ENCODE results near the gene FSIP2.

Gene FSIP2, protein sequence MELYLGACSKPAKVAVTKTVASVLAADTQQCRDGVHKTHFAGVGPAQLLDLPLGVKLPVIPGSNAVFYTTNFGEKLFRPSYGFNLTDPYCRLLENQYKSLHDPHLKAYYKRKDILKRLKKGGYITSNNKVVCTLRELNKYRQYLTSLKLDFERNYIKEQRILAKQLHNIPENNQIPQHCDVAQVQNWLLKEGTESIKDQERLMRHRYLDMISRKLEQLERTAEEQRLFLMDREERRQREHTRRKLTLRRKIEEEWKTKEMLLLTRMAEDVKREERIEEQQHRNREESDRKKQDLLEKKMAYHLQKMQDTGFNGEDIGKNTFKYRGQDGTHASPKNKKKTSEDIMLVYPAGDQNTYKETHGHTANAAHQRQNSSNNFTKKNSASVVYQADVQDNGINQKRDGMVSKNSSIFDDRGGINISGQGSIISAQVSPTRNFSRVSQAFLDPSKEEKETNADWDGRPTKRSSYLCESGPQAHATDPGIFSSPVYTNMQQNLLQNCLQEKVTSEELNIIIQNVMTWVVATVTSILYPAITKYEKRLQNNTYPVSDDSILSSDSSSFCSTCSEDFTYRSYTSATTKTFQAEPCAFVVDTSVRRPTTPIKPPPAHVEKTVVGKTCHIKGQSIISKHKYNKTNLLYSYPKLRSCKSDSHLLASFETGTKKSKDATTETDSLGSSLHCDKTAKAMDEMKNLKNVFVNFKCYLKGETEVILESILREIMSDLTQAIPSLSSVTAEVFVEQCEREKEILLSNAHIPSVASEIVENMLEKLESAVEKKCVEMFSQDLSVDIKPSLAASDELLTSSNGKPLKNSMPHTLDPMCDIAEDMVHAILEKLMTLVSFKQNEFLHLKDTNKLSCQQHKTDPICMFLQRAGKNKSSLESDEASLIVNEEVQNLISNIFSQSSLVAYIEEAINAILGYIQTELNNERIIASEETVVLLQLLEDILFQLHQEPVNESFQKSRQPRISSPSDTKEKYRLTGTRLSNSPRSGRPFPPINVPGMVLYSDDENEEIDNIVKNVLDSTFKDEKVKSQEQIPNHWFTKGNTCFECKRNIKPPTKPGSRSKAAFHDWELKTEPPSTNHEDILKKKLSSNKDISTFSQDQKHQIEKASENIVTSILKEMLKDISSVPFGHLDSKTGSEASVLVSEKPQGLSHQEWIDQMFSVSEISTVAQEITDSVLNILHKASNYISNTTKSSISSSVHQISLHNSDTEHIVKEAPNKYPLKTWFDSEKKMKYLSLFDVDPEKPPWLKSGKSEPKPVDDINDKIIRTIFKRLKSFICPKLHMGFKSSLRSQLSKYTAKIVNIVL (N-terminal part only)

GRCh38 chr2:185738679-185739472 is at the start of gene FSIP2:
FSIP2 (plus strand) TSS chr2:185738804; CDS start chr2:185738895, 91 bp downstream.
- no peak for DNase-seq (ENCODE audit: low read depth, low spot score)

DNA sequence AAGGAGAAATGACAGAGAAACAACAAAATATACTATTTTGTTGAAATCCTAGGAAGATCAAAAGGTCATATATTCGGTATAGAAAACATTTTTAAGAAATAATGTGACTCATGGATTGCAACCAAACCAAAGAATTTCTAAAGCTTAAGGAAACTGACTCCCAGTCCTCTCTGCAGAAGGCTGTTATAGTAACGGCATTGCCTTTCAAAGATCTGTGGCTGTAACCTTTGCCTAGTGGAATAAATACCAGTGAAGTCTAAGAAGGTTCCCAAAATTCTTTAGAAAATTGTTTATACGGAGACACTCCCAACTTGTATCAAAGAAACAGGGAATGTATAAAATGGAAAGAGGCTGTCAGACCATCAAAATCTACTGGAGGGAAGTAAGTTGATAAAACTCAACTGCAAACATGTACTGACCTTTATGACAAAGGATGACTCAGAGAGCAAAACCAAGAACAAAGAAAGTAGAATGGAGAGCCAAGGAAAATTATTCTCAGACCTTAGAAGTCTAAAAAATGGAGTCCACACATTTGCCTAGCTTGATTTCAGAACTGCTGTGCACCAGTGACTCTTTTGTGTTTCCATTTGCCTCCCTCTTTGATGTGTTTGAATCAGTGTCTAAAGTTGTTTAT is 48.6 kb upstream of the FSIP2 start:
- DNase-seq (ENCODE audit: low read depth, low spot score), result no peak

DNA sequence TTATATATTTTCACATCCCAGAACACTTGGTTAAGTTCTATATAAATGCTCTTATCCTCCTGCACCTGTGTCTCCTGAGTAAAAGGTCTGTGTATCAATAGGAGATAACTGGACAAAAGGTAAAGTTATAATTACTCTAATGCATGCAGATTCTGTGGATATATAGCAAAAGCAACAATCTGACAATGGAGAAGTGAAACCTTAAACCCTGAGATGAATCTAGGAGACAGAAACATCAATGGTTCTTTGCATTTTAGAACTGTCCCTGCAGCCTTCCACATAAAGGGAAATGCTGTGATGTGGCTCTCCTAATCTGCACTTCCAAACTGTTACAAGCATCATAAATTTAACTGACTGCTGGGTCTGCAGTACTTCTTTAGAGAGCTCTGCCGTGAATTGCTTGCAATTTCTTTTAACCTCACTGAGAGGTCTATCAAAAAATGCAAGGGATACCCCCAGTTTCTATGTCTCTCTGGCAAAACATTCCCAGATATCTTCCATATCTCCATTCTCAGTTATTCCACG is 42.8 kb upstream of the FSIP2 start:
- no peak for DNase-seq (ENCODE audit: low read depth, low spot score)

GRCh38 chr2:185700883-185701282 is 37.7 kb upstream of the FSIP2 start:
- DNase-seq (ENCODE audit: low read depth, low spot score), result no peak

DNA sequence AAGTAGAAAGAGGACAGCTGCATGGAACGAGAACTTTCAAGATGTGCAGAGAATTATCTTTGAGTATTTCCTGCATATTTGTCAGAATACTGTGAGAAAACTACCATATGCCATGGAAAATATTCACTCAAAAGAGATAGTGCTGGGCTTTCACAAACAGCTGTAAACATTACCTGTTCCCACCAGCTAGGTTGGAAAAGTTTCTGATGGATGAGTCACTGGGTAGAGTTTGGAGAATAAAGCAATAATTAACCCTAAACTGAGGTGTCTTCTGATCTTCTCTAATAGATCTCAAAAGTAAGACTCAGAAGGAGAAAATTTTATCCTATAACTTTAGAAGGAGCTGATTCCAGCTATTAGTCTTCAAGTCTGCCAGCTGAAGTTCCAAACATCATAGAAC is 3.9 kb upstream of the FSIP2 start:
- DNase-seq (ENCODE audit: low read depth, low spot score), result no peak

DNA sequence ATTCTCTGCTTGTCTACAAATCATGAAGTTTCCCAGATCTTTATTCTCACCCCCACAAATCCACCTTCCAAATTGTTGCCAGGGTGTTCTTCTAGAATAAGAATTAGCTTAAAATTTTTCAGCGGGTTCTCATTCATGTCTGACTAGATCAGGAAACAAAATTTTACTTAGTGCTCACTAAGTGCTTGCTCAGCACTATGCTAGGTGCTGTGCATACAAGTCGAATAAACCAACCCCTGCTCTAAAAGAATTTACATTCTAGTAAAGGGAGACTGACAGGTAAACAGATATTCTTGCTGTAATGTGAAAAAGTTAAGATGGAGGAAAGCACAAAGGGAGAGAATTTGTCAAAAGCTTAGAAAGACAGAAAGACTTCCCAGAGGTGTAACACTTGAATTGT is 2.4 kb upstream of the FSIP2 start:
- no peak for DNase-seq (ENCODE audit: low read depth, low spot score)

GRCh38 chr2:185745864-185746859 is 7.6 kb downstream of the FSIP2 start:
- DNase-seq (ENCODE audit: low read depth, low spot score), result no peak

GRCh38 chr2:185757356-185757755 is 18.8 kb downstream of the FSIP2 start:
- no peak for DNase-seq (ENCODE audit: low read depth, low spot score)

DNA sequence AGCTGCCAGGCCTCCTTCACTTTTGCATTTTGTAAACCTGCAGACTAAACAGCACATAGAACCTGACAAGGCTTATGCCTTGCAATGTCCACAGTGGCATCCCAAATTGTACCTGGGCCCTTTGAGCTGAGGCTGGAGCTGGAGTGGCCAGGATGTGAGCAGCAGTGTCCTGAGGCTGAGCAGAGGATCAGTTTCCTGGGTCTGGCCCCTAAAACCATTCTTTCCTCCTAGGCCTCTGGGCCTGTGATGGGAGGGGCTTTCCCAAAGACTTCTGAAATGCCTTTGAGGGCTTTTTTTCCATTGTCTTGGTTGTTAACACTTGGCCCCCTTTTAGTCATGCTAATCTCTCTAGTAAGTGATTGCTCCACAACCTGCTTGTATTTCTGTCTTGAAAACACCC is 32.8 kb downstream of the FSIP2 start:
- no peak for DNase-seq (ENCODE audit: low read depth, low spot score)

GRCh38 chr2:185780890-185781289 is 42.3 kb downstream of the FSIP2 start:
- no peak for DNase-seq (ENCODE audit: low read depth, low spot score)

DNA sequence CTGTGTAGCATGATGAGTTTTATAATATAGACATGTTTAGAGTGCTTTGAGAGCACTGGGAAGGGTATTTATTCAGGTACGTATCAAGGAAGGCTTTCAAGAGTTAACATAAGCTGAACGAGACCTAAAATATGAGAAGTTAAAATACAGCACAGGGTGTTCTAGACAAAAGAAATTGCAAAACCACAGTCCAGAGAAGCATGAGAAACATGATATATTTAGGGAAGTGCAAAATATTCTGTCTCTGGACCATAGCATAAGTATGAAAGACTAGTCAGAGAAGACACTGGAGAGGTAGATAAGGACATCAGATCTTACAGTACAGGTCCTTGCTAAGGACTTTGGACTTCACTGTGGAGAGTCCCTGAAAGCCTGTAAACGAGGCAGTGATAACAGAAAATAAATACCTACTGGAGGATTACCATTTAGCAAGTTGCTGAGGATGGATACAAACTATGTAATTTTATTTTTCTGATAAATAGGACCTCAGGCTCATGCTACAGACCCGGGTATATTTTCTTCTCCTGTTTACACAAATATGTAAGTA is 43.7 kb downstream of the FSIP2 start:
- DNase-seq (ENCODE audit: low read depth, low spot score), result no peak

DNA sequence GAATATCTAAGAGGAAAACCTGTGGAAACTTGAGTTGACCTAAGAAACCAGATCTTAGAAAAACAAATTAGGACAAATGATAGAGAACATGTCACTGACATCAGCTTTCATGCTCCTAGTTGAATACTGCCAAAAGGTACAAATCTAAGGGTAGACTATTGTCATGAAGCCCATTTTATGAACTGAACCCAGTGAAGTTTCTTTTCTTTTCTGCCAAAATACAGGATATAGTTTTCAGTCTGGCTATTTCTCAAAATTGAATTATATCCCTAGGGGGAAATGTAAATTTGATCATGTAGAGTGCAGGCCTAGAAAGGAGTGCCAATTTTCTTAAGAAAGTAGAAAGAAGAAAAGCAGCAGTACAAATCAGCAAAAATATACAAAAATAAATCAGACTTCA is 46.6 kb downstream of the FSIP2 start:
- no peak for DNase-seq (ENCODE audit: low read depth, low spot score)

DNA sequence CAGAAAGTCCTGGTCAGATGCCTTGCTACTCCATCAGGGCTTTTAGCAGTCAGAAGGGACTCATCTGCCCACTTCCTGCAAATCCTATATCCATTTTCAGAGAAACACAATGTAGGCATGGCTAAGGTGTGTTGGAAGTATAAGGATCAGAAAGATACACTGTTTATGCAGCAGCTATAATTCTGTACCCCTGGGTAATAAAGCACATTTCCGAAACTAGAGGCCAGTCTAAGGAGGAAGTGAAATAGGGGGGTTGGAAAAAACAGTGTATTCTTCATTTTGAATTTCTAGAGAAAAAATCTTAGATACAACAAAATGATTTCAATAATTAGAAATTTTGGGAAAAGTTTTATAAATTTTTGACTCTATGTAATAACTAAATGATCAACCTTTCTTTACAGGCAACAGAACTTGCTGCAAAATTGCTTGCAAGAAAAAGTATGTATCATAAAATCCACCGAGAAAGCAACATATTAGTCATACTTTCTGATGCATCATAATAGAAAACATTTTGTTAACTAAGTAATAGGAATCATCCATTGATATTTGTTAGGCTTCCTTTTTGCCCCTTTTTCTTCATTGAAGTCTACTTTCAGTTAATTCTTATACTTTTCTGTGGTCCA is 47.4 kb downstream of the FSIP2 start:
- no peak for DNase-seq (ENCODE audit: low read depth, low spot score)

DNA sequence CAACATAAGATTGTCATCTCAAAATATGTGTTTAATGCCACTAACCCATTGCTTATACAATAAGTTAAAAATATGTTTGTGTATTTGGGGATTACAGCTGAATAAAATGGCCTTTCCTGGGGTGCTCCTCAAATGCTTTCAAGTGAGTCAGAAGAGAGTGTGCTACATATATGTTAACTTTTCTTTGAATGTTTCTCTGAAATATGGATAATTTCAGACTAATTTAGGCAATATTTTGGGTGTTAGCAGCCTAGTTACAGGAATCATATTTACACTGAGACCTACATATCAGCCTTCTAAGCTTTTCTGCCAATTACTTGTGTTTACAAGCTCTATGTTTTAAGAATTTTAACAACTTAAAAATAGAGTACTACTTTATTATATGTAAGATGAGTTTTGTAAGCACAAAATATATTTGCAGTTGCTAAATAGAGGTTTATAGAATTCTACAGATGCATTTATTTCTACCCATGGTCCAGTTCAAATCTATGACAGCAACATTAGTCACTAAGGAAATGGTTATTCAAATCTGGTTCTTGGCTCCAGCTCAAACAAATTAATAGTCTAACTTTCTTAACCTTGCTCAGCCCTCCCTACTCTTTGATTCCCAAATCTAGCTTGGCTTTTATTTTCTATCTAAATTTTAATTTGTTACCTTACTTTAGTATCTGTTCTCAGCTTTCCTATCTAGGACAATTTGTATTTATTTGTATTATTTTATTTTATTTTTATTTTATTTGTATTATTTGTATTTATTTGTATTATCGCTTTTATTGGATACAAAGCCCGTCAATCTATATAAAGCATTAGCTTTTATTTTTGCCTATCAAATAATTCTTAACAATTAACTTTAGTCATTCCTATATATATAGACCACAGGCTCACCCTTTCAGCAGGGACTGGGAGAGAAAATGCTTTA is 48.9 kb downstream of the FSIP2 start:
- no peak for DNase-seq (ENCODE audit: low read depth, low spot score)

GRCh38 chr2:185790361-185790760 is 51.8 kb downstream of the FSIP2 start:
- DNase-seq (ENCODE audit: low read depth, low spot score), result no peak

DNA sequence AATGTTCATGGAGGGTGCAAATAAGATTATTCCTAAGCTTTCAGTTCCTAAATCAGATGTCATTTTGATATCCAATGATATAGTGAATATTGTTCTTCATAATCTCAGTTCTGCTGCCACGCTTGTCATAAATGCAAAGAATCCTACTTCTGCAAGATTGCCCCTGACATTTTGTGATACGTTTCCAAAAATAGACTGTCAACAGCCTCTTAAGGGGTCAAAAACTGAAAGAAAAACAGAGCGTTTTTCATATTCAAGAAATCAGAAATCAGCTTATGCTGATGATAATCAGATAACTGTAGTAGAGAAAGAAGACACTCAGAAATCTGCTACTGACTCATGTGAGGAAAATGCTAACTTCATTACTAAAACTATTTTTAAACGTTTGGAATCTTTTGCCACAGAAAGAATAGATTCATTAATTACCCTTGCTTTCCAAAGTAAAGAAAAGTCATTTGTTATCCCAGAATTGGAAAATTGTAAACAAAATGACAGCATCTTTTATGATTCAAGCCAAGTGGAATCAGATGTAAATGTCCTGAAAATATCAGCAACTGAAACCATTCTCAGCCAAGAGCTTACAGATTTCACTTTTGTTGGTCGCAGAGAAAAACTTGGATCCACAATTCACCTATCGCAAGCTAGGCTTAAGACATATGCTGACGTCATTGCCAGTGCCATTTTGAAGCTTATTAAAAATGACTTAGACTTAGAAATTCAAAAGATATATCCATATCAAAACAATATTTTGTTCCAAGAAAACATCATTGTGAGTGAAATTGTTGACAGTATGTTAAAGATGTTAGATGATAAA is 55.1 kb downstream of the FSIP2 start:
- DNase-seq (ENCODE audit: low read depth, low spot score), result no peak

All from smooth muscle cell of the brain vasculature (primary cell).